Fibroblast of mammary gland (primary cell): Measurements from ENCODE around the gene MTMR6.

ENCODE experiments used
- DNase-seq: peaks from one replicate; pipeline ENCODE4 v3.0.0-alpha.2; 2010; ENCODE audit warnings: low read depth
- H3K4me3 ChIP-seq: 2 replicates; pipeline ENCODE4 v1.5.1; 2011; ENCODE audit warnings: low read depth, mild to moderate bottlenecking, low read length, moderate library complexity; ENCODE audit not compliant: control insufficient read depth
- CTCF ChIP-seq: conservative IDR thresholded peaks from 2 replicates; pipeline ENCODE4 v1.5.1; 2011; ENCODE audit warnings: low read depth, low read length, inconsistent platforms; ENCODE audit not compliant: control insufficient read depth, insufficient read depth

Gene MTMR6

GRCh38 chr13:25295228-25295627 lies 7.9 kb upstream of the MTMR6 start:
- TF ChIP-seq CTCF = no peak
- no peak overlapping the region for H3K4me3 ChIP-seq
- peak; percentile 18 for DNase-seq

DNA sequence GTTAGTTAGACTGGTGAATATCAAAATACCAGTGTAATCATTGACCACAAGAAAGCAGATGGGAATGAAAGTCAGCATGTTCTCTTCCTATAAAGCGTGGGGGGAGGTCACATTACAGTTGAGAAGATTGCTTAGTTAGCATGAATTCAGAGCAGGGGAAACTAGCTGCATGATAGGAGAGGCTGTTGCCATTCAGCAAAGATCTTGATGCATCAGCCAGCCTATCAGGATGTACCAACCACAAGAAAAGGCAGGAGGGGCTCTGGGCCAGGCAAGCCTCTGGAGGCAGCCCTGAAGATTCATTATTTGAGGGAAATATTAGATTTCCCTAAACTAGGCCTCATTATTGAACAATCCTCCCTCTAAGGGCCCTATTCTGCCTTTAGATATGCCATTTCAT lies 5.0 kb upstream of the MTMR6 start:
- no peak overlapping the region for H3K4me3 ChIP-seq
- TF ChIP-seq CTCF = no peak
- peak; percentile 52 for DNase-seq

DNA sequence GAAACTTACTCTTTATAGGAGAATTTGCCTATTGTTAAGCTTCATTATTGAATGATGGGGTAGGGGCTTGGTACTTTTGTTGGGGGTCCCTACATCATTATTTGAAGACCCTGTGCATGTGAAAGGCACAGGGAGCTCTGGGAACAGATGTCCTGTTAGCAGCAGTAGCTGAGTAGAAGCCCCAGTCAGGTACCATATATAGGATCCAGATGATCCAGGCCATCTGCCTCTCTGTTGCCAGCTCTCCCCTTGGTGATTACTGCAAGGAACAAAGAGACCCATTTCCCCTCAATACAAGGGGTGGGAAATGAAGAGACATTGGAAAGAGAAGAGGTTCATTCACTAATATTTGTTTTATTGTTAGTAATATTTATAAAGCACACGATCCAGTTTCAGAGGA lies 4.4 kb upstream of the MTMR6 start:
- no peak for TF ChIP-seq CTCF
- no peak overlapping the region for H3K4me3 ChIP-seq
- no peak for DNase-seq

DNA sequence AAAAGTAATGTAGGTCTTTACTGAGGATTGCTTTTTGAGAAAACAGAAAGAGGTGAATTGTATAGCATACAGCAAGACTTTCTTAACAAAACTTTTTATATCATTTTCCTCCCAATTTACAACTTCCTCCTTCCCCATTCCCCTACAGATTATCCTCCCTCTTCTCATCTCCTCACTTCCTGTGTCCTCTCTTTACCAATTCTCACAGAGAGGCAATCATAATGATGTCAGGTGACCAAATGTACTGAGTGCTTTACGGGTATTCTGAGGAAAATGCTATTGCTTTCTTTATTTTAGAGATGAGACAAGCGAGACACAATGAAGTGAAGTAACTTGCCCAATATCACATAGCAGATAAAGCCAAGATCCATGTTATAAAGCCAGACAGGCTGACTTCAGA lies 1.7 kb upstream of the MTMR6 start:
- no peak for TF ChIP-seq CTCF
- no peak for DNase-seq
- H3K4me3 ChIP-seq = no peak overlapping the region

DNA sequence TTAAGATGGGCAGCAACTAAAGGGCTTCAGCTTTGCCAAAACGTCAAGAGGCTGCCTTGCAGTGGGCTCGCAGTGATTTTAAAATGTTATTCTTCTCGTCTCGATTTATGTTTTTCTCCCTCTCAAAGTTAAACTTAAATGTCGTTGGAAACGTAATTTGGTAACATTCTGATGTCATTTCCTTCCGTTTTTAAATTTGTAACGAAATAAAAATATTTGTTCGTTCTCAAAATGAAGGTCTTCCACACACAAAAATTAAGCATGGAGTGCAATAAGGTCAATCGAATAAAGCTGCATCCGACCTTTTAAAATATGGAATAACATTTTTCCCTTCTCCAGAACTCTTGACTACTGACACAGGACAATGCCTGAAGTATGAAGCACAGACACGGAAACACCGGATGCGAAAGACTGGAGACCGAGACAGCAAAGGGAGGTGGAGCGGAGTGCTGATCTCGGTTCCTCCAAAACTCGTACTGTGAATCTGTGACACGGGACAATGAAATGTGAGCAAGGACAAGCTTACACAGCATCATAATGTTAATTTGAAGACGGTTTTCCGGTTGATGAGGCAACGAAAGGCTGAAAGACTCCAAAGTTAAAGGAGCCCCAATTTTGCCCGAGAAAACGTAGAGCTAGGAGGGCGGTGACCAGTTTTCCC lies 850 bp downstream of the MTMR6 start:
- no peak for TF ChIP-seq CTCF
- peak; percentile 56 for DNase-seq
- H3K4me3 ChIP-seq = peak overlapping the region; percentile 95

DNA sequence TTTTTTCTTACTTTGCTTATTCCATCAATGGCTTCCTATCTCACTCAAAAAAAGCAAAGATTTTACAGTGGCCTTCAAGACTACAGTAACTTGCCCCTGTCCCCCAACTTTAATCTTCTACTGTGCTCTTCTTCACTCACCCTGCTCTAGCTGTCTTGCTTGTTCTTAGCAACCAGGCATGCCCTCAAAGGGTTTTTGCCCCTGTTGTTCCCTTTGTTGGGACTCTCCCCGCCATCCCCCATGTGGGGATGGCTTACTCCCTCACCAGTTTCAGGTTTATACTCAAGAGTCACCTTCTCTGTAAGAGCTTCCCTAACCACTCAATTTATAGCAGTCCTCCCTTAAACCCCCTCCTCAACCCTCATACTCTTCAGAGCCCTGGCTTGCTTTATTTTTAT lies 5.4 kb downstream of the MTMR6 start:
- H3K4me3 ChIP-seq = no peak overlapping the region
- no peak for TF ChIP-seq CTCF
- no peak for DNase-seq

- no peak for TF ChIP-seq CTCF
- DNase-seq = no peak
- no peak overlapping the region for H3K4me3 ChIP-seq
These were observed 5.9 kb downstream of the MTMR6 start for GRCh38 chr13:25281193-25281934.
